Trophoblast cell (in vitro differentiated cells and primary cell): ENCODE results near the gene TLR2.

Experiments
- DNase-seq, 2 donors: peaks; one replicate each; pipeline ENCODE4 v3.0.0-alpha.2; 2016
- H2AFZ ChIP-seq: 2 replicates; pipeline ENCODE4 v1.6.1; 2013; ENCODE audit warnings: low read length, moderate library complexity, mild to moderate bottlenecking; ENCODE audit not compliant: insufficient read depth, poor library complexity
- H2AK5ac ChIP-seq: 2 replicates; pipeline ENCODE4 v1.6.1; 2013; ENCODE audit warnings: mild to moderate bottlenecking, low read length
- H2BK120ac ChIP-seq: 2 replicates; pipeline ENCODE4 v1.6.1; 2013; ENCODE audit warnings: low read length, mild to moderate bottlenecking, moderate library complexity; ENCODE audit not compliant: insufficient read depth, poor library complexity
- H2BK12ac ChIP-seq: 2 replicates; pipeline ENCODE4 v1.6.1; 2013; ENCODE audit warnings: mild to moderate bottlenecking, low read length, moderate library complexity
- H2BK5ac ChIP-seq: 2 replicates; pipeline ENCODE4 v1.6.1; 2013; ENCODE audit warnings: low read length, low read depth, moderate library complexity, mild to moderate bottlenecking; ENCODE audit not compliant: poor library complexity
- H3K14ac ChIP-seq: 2 replicates; pipeline ENCODE4 v1.6.1; 2013; ENCODE audit warnings: mild to moderate bottlenecking, low read length
- H3K18ac ChIP-seq: 2 replicates; pipeline ENCODE4 v1.6.1; 2013; ENCODE audit warnings: mild to moderate bottlenecking, low read length
- H3K23ac ChIP-seq: 2 replicates; pipeline ENCODE4 v1.6.1; 2013; ENCODE audit warnings: low read length
- H3K27ac ChIP-seq: 2 replicates; pipeline ENCODE4 v1.5.1; 2013; ENCODE audit warnings: low read depth, mild to moderate bottlenecking, inconsistent platforms, low read length, moderate library complexity
- H3K27me3 ChIP-seq: 2 replicates; pipeline ENCODE4 v1.6.1; 2013; ENCODE audit warnings: inconsistent platforms, mild to moderate bottlenecking, low read length, moderate library complexity; ENCODE audit not compliant: insufficient read depth
- H3K36me3 ChIP-seq, 2 experiments: 1 replicate in 1 of 2; 2 replicates in 1 of 2; pipeline ENCODE4 v1.6.1; 2013; ENCODE audit warnings: low read length in 2 of 2, mild to moderate bottlenecking in 2 of 2, moderate library complexity in 1 of 2; ENCODE audit not compliant: insufficient read depth in 2 of 2, control insufficient read depth in 1 of 2
- H3K4ac ChIP-seq: 2 replicates; pipeline ENCODE4 v1.6.1; 2013; ENCODE audit warnings: low read depth, mild to moderate bottlenecking, low read length, moderate library complexity
- H3K4me1 ChIP-seq, 2 experiments: 1 replicate in 1 of 2; 2 replicates in 1 of 2; pipeline ENCODE4 v1.6.1; 2013; ENCODE audit warnings: low read length in 2 of 2, mild to moderate bottlenecking in 2 of 2, moderate library complexity in 1 of 2; ENCODE audit not compliant: insufficient read depth in 2 of 2, control insufficient read depth in 1 of 2
- H3K4me2 ChIP-seq: 2 replicates; pipeline ENCODE4 v1.6.1; 2013; ENCODE audit warnings: inconsistent platforms, mild to moderate bottlenecking, low read length, moderate library complexity
- H3K4me3 ChIP-seq: 2 replicates; pipeline ENCODE4 v1.5.1; 2013; ENCODE audit warnings: mild to moderate bottlenecking, low read depth, low read length, inconsistent platforms
- H3K79me1 ChIP-seq: one replicate; pipeline ENCODE4 v1.6.1; 2013; ENCODE audit warnings: low read length
- H3K79me2 ChIP-seq: 2 replicates; pipeline ENCODE4 v1.6.1; 2013; ENCODE audit warnings: low read length, mild to moderate bottlenecking; ENCODE audit not compliant: control insufficient read depth, insufficient read depth, poor library complexity
- H3K9ac ChIP-seq: 2 replicates; pipeline ENCODE4 v1.6.1; 2013; ENCODE audit warnings: mild to moderate bottlenecking, low read length
- H3K9me3 ChIP-seq: 2 replicates; pipeline ENCODE4 v1.6.1; 2013; ENCODE audit warnings: low read depth, mild to moderate bottlenecking, control low read depth, inconsistent platforms, low read length; ENCODE audit not compliant: insufficient read depth
- H4K12ac ChIP-seq: 2 replicates; pipeline ENCODE4 v1.6.1; 2013; ENCODE audit warnings: low read depth, mild to moderate bottlenecking, low read length, moderate library complexity
- H4K8ac ChIP-seq: 2 replicates; pipeline ENCODE4 v1.6.1; 2013; ENCODE audit warnings: low read depth, mild to moderate bottlenecking, low read length, moderate library complexity
- H4K91ac ChIP-seq: one replicate; pipeline ENCODE4 v1.6.1; 2013; ENCODE audit warnings: low read depth, mild to moderate bottlenecking, low read length, moderate library complexity
- WGBS: extraction: QIAGEN DNeasy Blood & Tissue Kit; methylation state at CpG from one replicate; pipeline ENCODE4 v1.1.7; 2013; ENCODE audit warnings: missing lambda C conversion rate; ENCODE audit not compliant: insufficient read length, insufficient coverage; ENCODE audit errors: extremely low coverage; 5-methylcytosine and 5-hydroxymethylcytosine counted together

TLR2 gene

GRCh38 chr4:153724606-153725005 is 40.5 kb downstream of the TLR2 start:
- Histone ChIP-seq H3K27ac (no peak overlapping the region), H2BK5ac (no peak overlapping the region), H4K8ac (no peak overlapping the region), H3K79me2 (no peaks in the 10 kb centered on the region), H3K9ac (no peak overlapping the region), H2BK120ac (no peak overlapping the region), H3K4ac (no peak overlapping the region), H3K4me2 (no peak overlapping the region), H3K18ac (no peak overlapping the region), H3K79me1 (no peaks in the 10 kb centered on the region), H2BK12ac (no peak overlapping the region), H4K91ac (no peak overlapping the region), H3K36me3 (no peaks in the 10 kb centered on the region), H2AFZ (no peak overlapping the region), H4K12ac (no peak overlapping the region), H3K23ac (no peak overlapping the region), H2AK5ac (no peak overlapping the region), H3K4me3 (no peak overlapping the region), H3K27me3 (no peaks in the 10 kb centered on the region), H3K4me1 (no peaks in the 10 kb centered on the region), H3K14ac (no peak overlapping the region), H3K9me3 (no peaks in the 10 kb centered on the region)
- WGBS = no CpG with 5 or more reads among the region's 5 CpGs
- no peak for DNase-seq

- Histone ChIP-seq H3K36me3 (no peaks in the 10 kb centered on the region), H3K4me1 (no peaks in the 10 kb centered on the region), H3K79me2 (no peaks in the 10 kb centered on the region), H3K27ac (no peak overlapping the region), H2AFZ (no peak overlapping the region), H3K4me2 (no peak overlapping the region), H2AK5ac (no peak overlapping the region), H3K18ac (no peak overlapping the region), H3K4me3 (no peak overlapping the region), H3K14ac (no peak overlapping the region), H3K27me3 (no peaks in the 10 kb centered on the region), H2BK5ac (no peak overlapping the region), H3K9ac (no peak overlapping the region), H3K79me1 (no peaks in the 10 kb centered on the region), H3K23ac (no peak overlapping the region), H3K9me3 (no peaks in the 10 kb centered on the region), H2BK120ac (no peak overlapping the region), H2BK12ac (no peak overlapping the region), H4K91ac (no peak overlapping the region), H4K12ac (no peak overlapping the region), H3K4ac (no peak overlapping the region), H4K8ac (no peak overlapping the region)
- no CpG with 5 or more reads among the region's 5 CpGs for WGBS
- no peak for DNase-seq
Observed at GRCh38 chr4:153725136-153725830, 41.2 kb downstream of the TLR2 start.

GRCh38 chr4:153725831-153726154 is 41.7 kb downstream of the TLR2 start:
- Histone ChIP-seq H2BK120ac (no peak overlapping the region), H3K9ac (no peak overlapping the region), H3K4me1 (no peaks in the 10 kb centered on the region), H3K14ac (no peak overlapping the region), H3K18ac (no peak overlapping the region), H3K23ac (no peak overlapping the region), H3K4me2 (no peak overlapping the region), H3K27me3 (no peaks in the 10 kb centered on the region), H3K79me2 (no peaks in the 10 kb centered on the region), H3K36me3 (no peaks in the 10 kb centered on the region), H2AFZ (no peak overlapping the region), H3K27ac (no peak overlapping the region), H2BK5ac (no peak overlapping the region), H3K9me3 (no peaks in the 10 kb centered on the region), H3K4me3 (no peak overlapping the region), H4K91ac (no peak overlapping the region), H3K4ac (no peak overlapping the region), H3K79me1 (no peaks in the 10 kb centered on the region), H2AK5ac (no peak overlapping the region), H2BK12ac (no peak overlapping the region), H4K8ac (no peak overlapping the region), H4K12ac (no peak overlapping the region)
- no CpG with 5 or more reads among the region's 1 CpG for WGBS
- DNase-seq = no peak

GRCh38 chr4:153728151-153728550 is 44.1 kb downstream of the TLR2 start:
- H4K8ac ChIP-seq = no peak overlapping the region
- no peak overlapping the region for H2BK120ac ChIP-seq
- H2AFZ ChIP-seq = no peak overlapping the region
- no peak overlapping the region for H3K23ac ChIP-seq
- H3K27me3 ChIP-seq = no peaks in the 10 kb centered on the region
- H3K4ac ChIP-seq = no peak overlapping the region
- no peaks in the 10 kb centered on the region for H3K36me3 ChIP-seq
- no peak for DNase-seq
- H3K4me1 ChIP-seq = no peaks in the 10 kb centered on the region
- no peak overlapping the region for H2BK12ac ChIP-seq
- no peaks in the 10 kb centered on the region for H3K79me2 ChIP-seq
- no CpG with 5 or more reads among the region's 5 CpGs for WGBS
- no peak overlapping the region for H3K14ac ChIP-seq
- no peak overlapping the region for H2BK5ac ChIP-seq
- H3K18ac ChIP-seq = no peak overlapping the region
- H3K9ac ChIP-seq = no peak overlapping the region
- H3K4me2 ChIP-seq = no peak overlapping the region
- no peak overlapping the region for H3K4me3 ChIP-seq
- no peak overlapping the region for H4K91ac ChIP-seq
- no peak overlapping the region for H4K12ac ChIP-seq
- no peak overlapping the region for H2AK5ac ChIP-seq
- no peaks in the 10 kb centered on the region for H3K79me1 ChIP-seq
- no peak overlapping the region for H3K27ac ChIP-seq
- no peaks in the 10 kb centered on the region for H3K9me3 ChIP-seq
